Sigmoid colon (tissue), 4 donors: Measurements from ENCODE around the gene BCL2L13.

Experiments used
- CTCF ChIP-seq, 4 experiments: fragments of 450-650 bp in 3 of 4; fragments of 200-600 bp in 1 of 4; IDR thresholded peaks; one replicate each; pipeline ENCODE4 v1.5.1; 2016 to 2019; ENCODE audit warnings: antibody characterized with exemption in 4 of 4, mild to moderate bottlenecking in 3 of 4, moderate library complexity in 2 of 4
- POLR2A ChIP-seq, 2 donors: fragments of 450-650 bp; IDR thresholded peaks; one replicate each; pipeline ENCODE4 v1.6.1; 2016; ENCODE audit warnings: antibody characterized with exemption in 2 of 2, mild to moderate bottlenecking in 2 of 2, moderate library complexity in 2 of 2
- POLR2AphosphoS5 ChIP-seq, 4 donors: sonication (generic); formaldehyde crosslinking; IDR thresholded peaks; one replicate each; pipeline ENCODE4 v1.6.1; 2017; ENCODE audit warnings: antibody characterized with exemption in 4 of 4

GRCh38 chr22:17678817-17679385, 40.3 kb downstream of the BCL2L13 start:
- TF ChIP-seq CTCF (IDR thresholded peaks at IDR 0.05) (no peak), POLR2AphosphoS5 (IDR thresholded peaks at IDR 0.05) (no peak), POLR2A (IDR thresholded peaks at IDR 0.05) (no peak)
